ENCODE results near the gene LRRC7. TPM values are rescaled to one million over a fixed set of nuclear protein-coding genes. Genes with fewer than 3 reads are reported as not detected.

Gene LRRC7
- total RNA-seq, 6 experiments from 2014 or later, result 0.09 to 0.33 (median 0.23) TPM

DNA sequence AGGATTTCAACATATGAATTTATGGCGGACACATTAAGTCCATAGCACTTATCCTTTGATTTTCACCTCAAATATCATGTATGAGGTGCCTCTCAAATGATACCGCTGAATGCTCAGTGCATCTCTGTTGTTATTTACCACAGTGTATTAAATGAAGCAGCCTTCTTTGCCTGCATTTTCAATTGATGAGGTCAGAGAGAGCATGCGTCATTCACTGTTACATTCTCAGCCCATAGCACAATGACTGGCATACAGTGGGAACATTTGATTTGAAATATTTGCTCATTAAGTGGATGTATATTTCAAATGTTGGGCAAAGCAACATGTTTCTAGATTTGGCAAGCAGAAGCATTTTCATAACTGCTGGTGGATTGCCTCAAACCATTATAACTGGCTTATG, 45.7 kb downstream of the LRRC7 start:
- DNase-seq, result no peak
- peaks cover 28% of the 10 kb centered on the region for H3K9me3 Mint-ChIP-seq
- no peaks in the 10 kb centered on the region for H3K36me3 Mint-ChIP-seq (ENCODE audit: low read depth)
- H3K27me3 Mint-ChIP-seq (ENCODE audit: insufficient read depth), result no peaks in the 10 kb centered on the region
- H3K4me1 Mint-ChIP-seq (ENCODE audit: low read depth), result no peaks in the 10 kb centered on the region
- no peak overlapping the region for H3K4me3 Mint-ChIP-seq
- H3K27ac Mint-ChIP-seq, result no peak overlapping the region
- TF ChIP-seq, protein P1, sequence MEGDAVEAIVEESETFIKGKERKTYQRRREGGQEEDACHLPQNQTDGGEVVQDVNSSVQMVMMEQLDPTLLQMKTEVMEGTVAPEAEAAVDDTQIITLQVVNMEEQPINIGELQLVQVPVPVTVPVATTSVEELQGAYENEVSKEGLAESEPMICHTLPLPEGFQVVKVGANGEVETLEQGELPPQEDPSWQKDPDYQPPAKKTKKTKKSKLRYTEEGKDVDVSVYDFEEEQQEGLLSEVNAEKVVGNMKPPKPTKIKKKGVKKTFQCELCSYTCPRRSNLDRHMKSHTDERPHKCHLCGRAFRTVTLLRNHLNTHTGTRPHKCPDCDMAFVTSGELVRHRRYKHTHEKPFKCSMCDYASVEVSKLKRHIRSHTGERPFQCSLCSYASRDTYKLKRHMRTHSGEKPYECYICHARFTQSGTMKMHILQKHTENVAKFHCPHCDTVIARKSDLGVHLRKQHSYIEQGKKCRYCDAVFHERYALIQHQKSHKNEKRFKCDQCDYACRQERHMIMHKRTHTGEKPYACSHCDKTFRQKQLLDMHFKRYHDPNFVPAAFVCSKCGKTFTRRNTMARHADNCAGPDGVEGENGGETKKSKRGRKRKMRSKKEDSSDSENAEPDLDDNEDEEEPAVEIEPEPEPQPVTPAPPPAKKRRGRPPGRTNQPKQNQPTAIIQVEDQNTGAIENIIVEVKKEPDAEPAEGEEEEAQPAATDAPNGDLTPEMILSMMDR (IDR thresholded peaks at IDR 0.05), result no peak

DNA sequence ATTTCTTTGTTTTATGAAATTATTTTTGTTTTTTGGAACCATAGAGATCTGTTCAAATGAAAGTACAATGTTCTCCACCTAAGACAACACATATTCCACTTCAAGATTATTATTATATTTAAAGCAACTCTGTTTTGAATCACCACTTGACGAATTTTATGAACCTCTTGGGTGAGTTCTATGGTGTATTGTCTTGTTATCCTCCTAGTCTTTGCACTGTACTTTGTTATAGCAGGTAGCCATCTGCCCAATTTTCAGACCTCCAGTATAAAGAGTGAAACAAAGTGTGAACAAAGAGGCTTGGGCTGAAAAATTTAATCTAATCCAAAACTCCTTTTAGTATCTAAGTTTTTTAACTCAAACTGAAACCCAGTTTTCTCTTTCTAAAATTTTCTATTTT, 71.0 kb downstream of the LRRC7 start:
- Mint-ChIP-seq H3K9me3 (peaks cover 23% of the 10 kb centered on the region), H3K27ac (no peak overlapping the region)

DNA sequence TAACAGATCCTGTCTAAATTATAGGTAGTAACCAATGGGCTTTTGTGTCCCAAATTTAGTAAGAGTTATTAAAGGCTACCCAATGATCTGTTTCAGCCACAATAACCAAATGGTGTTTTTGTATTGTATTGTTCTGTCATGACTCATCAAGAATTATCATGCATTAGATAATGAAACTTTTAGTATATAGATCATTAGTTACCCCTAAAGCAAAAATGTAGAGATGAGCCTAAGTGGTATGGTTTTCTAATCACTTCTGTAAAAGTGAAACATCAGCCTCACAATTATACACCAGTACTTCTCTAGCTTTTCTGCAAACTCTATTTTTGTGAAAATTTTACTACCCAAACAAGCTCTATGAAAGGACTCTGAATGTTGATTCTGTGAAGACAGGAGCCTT, 71.4 kb downstream of the LRRC7 start:
- Mint-ChIP-seq H3K27ac (no peak overlapping the region), H3K4me3 (no peak overlapping the region), H3K36me3 (ENCODE audit: low read depth) (no peaks in the 10 kb centered on the region; the same call in 1 of the 2 replicates), H3K27me3 (ENCODE audit: insufficient read depth) (no peaks in the 10 kb centered on the region), H3K9me3 (peaks cover 26% of the 10 kb centered on the region), H3K4me1 (ENCODE audit: low read depth) (no peaks in the 10 kb centered on the region)
- TF ChIP-seq, protein P1 (IDR thresholded peaks at IDR 0.05), result no peak
- no peak for DNase-seq

More for the DNA sequence above, 71.0 kb downstream of the LRRC7 start:
- no peaks in the 10 kb centered on the region for H3K27me3 Mint-ChIP-seq (ENCODE audit: insufficient read depth)
- TF ChIP-seq, protein P1 (IDR thresholded peaks at IDR 0.05), result no peak
- DNase-seq, result no peak
- no peaks in the 10 kb centered on the region for H3K4me1 Mint-ChIP-seq (ENCODE audit: low read depth)
- no peaks in the 10 kb centered on the region; the same call in 1 of the 2 replicates for H3K36me3 Mint-ChIP-seq (ENCODE audit: low read depth)
- H3K4me3 Mint-ChIP-seq, result no peak overlapping the region

DNA sequence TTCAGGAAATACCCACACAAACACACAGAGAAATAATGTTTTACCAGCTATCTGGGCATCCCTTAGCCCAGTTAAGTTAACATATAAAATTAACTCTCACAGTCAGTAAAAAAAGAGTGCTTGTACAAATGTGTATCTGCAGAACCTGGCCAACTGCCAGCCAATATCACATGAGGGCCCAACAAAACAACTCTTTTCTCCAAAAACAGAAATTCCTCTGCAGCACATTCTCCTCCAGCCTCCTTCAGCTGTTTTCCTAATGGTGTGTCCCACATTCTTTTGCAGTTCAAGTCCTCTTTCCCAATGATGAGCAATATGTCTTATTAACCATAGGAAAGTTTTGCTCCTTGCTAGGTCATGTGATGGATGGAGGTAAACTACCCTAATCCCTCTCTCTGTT, 75.5 kb downstream of the LRRC7 start:
- peaks cover 20% of the 10 kb centered on the region for H3K9me3 Mint-ChIP-seq
- no peaks in the 10 kb centered on the region for H3K27me3 Mint-ChIP-seq (ENCODE audit: insufficient read depth)
- DNase-seq, result no peak
- no peaks in the 10 kb centered on the region for H3K36me3 Mint-ChIP-seq (ENCODE audit: low read depth)
- H3K27ac Mint-ChIP-seq, result no peak overlapping the region
- H3K4me3 Mint-ChIP-seq, result no peak overlapping the region
- TF ChIP-seq, protein P1 (IDR thresholded peaks at IDR 0.05), result no peak
- no peaks in the 10 kb centered on the region for H3K4me1 Mint-ChIP-seq (ENCODE audit: low read depth)

DNA sequence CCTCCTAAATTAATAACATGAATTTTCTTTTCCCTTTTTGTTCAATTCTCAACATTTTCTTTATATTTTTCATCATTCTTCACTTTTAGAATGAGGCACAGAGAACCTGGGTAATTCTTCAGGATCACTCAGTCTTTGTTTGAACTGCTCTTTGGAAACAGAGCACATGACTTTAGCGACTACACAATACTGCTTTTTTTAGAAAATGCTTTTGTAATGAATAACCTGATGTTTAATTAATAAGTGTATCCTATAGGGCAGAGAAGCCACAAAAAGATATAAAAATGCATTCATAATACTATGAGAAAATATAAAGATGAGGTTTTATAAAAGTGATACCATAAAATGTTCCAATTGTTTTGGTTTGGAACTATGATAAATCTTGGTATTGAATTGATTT, 77.8 kb downstream of the LRRC7 start:
- Mint-ChIP-seq H3K9me3 (peaks cover 20% of the 10 kb centered on the region), H3K27ac (no peak overlapping the region), H3K4me1 (ENCODE audit: low read depth) (no peaks in the 10 kb centered on the region), H3K4me3 (no peak overlapping the region), H3K36me3 (ENCODE audit: low read depth) (no peaks in the 10 kb centered on the region), H3K27me3 (ENCODE audit: insufficient read depth) (no peaks in the 10 kb centered on the region)
- no peak for DNase-seq
- TF ChIP-seq, protein P1 (IDR thresholded peaks at IDR 0.05), result no peak

DNA sequence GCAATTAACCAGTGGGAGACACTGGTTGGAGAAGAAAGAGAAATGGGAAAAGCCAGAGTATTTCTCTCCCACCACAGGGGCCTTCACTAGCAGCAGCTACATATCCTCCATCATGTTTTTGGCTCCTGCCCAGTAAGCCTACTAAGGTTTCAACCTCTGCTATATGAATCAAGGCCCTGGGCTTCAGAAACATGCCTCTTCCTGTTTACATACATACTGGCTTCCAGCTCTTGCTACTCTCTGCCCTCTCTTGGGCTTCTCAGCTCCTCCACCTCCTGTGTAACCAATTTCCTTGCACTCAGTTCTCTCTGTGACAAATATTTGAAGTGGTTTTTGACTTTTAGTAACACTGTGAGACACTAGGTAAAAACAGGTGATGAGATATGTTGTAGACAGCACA, 80.8 kb downstream of the LRRC7 start:
- no peak overlapping the region for H3K27ac Mint-ChIP-seq
- no peak overlapping the region for H3K4me3 Mint-ChIP-seq
- no peak for DNase-seq

More for the DNA sequence above, 80.8 kb downstream of the LRRC7 start:
- TF ChIP-seq, protein P1 (IDR thresholded peaks at IDR 0.05), result no peak
- Mint-ChIP-seq H3K9me3 (peaks cover 24% of the 10 kb centered on the region), H3K4me1 (ENCODE audit: low read depth) (no peaks in the 10 kb centered on the region), H3K27me3 (ENCODE audit: insufficient read depth) (no peaks in the 10 kb centered on the region), H3K36me3 (ENCODE audit: low read depth) (no peaks in the 10 kb centered on the region)
